ENCODE results near the gene AGR2.

DNA sequence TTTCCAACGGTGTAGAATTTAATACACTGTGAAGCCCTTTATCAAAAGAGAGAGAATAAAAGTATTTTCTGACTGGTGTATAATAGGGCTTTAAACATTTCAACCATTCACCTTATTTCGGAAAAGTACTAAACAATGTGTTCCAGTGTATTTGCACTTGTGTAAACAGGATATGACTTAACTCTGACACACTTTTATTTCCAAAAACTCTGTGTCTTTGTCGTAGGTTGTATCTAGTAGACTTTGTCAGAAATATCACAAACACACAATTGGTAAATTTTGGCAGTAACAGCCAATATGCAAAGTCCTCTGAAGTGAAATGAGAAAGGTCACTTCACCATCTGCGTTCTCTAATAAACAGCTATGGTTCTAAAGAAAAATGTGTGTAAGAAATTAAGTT is 61.6 kb downstream of the AGR2 start:
- TF ChIP-seq, protein P1, sequence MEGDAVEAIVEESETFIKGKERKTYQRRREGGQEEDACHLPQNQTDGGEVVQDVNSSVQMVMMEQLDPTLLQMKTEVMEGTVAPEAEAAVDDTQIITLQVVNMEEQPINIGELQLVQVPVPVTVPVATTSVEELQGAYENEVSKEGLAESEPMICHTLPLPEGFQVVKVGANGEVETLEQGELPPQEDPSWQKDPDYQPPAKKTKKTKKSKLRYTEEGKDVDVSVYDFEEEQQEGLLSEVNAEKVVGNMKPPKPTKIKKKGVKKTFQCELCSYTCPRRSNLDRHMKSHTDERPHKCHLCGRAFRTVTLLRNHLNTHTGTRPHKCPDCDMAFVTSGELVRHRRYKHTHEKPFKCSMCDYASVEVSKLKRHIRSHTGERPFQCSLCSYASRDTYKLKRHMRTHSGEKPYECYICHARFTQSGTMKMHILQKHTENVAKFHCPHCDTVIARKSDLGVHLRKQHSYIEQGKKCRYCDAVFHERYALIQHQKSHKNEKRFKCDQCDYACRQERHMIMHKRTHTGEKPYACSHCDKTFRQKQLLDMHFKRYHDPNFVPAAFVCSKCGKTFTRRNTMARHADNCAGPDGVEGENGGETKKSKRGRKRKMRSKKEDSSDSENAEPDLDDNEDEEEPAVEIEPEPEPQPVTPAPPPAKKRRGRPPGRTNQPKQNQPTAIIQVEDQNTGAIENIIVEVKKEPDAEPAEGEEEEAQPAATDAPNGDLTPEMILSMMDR (IDR thresholded peaks at IDR 0.05): no peak
- TF ChIP-seq POLR2A (IDR thresholded peaks at IDR 0.05): no peak

Data from uterus (tissue), 2 donors.